Activated T-helper 9 cell treated with anti-CD3 and anti-CD28 coated beads, Interleukin-2, amount 50 U/mL, for 16 hours (primary cell): ENCODE measurements around the gene BPIFA2.
"Not testable (repeated sequence)": the region's sequence is repeated elsewhere in the genome, so short reads cannot be mapped to it uniquely, and the experiment has no call there.

ENCODE experiments used
- DNase-seq: peaks from one replicate; pipeline ENCODE4 v3.0.0-alpha.2; 2020; ENCODE audit warnings: low read depth

BPIFA2 gene, protein sequence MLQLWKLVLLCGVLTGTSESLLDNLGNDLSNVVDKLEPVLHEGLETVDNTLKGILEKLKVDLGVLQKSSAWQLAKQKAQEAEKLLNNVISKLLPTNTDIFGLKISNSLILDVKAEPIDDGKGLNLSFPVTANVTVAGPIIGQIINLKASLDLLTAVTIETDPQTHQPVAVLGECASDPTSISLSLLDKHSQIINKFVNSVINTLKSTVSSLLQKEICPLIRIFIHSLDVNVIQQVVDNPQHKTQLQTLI

DNA sequence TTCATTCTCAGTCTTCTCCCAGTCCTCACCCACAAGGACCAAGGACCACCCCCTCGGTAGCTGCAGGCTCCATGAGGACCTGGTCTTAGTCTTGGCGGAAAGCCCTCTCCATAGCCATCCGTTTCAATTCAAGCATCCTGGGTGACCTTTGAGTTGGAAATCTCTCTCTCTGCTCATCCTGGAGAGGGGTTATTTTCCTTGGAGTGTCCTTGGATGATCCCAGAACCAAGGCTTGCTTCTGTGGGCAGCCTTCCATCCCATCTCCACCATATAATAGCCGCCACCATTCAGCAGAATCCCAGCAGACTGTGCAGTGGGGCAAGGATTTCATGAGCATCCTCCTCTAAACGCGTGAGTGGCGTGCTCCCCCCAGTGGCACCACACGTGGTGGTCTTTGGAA, at the start of gene BPIFA2:
TSS of gene BPIFA2 (plus strand) at position 301 of the 400 bp plus-strand sequence. CDS start 987 bp downstream, outside the sequence.
- DNase-seq: no peak

GRCh38 chr20:33119725-33120720, 47.9 kb upstream of the BPIFA2 start:
- no peak for DNase-seq

- DNase-seq: no peak
Observed at GRCh38 chr20:33120934-33121333, 47.0 kb upstream of the BPIFA2 start.

DNA sequence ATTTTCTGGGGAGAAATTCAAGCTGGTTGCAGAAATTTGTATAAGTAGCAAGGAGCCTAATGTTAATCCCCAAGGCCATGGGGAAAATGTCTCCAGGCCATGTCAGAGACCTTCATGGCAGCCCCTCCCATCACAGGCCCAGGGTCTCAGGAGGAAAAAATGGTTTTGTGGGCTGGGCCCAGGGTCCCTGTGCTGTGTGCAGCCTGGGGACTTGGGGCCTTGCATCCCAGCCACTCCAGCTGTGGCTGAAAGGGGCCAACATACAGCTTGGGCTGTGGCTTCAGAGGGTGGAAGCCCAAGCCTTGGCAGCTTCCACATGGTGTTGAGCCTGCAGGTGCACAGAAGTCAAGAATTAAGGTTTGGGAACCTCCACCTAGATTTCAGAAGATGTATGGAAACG, 45.7 kb upstream of the BPIFA2 start:
- not testable (repeated sequence) for DNase-seq

GRCh38 chr20:33124261-33124660, 43.7 kb upstream of the BPIFA2 start:
- no peak for DNase-seq

DNA sequence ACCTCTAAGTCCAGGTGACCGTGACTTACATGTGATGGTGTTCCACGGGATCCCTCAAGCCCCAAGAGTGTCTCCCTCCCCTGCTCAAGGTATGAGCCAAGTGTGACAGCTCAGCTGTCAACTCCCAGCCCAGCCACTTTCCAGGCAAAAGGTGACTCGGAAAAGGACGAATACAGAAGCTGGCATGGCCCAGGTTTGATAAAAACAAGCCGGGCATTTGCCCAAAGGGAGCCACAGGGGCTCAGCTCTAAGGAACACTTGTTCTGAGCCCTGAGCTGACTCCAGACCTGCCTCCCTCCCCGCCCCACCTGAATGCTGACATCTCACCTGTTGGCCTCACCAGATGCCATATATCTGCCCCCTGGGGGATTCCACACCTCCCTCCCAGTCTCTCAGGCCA, 43.0 kb upstream of the BPIFA2 start:
- DNase-seq: no peak

DNA sequence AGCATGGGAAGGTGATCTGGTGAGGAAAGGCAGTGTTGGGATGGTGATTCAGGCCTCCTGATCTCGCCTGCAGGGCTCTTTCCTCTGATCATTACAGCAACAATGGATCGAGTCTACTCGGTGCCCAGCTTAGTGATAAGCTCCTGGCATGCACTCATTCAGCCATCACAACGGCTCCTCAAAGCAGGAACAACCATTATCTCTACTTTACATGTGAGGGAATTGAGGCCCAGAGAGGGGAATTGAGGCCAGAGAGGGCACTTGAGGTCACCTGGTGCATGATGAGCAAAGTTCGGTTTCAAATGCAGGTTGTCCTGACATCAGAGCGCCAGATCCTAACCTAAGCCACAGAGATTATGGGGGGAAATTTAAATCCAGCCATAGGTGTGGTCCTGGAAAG, 42.0 kb upstream of the BPIFA2 start:
- no peak for DNase-seq

GRCh38 chr20:33127422-33128097, 40.4 kb upstream of the BPIFA2 start:
- no peak for DNase-seq

DNA sequence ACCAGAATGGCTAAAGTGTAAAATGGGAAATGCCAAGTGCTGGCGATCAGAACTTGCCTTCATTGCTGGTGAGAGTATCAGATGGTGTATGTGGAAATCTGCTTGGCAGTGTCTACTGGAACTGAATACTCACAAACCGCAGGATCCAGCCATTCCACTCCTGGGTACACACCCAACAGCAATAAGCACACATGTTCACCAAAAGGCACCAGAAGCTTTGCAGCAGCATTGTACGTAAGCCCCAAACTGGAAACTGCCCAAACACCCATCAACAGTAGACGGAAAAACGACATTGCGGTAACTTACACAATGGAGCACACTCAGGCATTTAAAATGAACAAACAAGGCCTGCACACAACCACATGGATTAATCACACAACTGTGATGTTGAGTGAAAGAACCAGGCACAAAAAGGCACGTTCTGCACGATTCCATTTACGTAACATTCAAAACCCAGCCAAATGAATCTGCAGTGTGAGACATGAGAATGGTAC, 37.3 kb upstream of the BPIFA2 start:
- no peak for DNase-seq

- DNase-seq: no peak
Observed at GRCh38 chr20:33131949-33132473, 35.9 kb upstream of the BPIFA2 start.

DNA sequence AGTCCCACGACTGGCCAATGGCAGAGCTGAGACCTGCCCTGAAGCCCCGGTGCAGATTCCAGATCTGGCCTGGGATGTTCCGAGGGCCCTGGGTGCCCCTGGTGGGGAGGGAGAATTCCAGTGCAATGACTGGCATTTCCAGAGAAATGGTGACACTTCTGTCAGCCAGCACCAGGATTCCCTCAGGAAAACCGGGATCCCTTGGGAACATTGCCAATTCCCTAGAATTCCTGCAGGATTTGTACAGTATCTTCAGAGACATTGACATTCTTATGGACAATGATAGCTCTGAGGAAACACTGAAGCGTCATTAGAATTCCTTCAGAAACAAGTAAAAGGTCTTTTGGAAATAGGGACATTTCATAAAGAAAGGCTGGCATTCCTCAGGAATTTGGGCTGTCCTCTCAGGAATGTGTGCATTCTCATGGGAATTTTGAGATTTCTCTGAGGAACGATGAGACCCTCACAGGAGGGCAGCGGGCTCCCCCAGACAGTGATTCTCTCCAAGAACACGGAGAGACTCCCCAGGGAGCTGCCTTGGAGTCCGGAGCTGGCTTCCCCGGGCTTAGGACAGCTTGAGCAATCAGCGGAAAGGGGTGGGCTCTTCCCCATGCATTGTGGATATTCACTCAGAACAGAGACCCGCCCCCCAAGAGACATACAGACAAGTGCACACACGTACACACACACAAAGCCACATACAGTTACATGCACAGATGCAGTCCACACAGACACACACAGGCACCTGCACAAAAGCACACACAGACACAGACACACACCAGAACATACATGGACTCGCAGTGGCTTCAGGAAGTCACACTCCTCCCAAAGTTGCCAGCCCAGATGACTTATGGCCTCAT, 35.2 kb upstream of the BPIFA2 start:
- no peak for DNase-seq

DNA sequence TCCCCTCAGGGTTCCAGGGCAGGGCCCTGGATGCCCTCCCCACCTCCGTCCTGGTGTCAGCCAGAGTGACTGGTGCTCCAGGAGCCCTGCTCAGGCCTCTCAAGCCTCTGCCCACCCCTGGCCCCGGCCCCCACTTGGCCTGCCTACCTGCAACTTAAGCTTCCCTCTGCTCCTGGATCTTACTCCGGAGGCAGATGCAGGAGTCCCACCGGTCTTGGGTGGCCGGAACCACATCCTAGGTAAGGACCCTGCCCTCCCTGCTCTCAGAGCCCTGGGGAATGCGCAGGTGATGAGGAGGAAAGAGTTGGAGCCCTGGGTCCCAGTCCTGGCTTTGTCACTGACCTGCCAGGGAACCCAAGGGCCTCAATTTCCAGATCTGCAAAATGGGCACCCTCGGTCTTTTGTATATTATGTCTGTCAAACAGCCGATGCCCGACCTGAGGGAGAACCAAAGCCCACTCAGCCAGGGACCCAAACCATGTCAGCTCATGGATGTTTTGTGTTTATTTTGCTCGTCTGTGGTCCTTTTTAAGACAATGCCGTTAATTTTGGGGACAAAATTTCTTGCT, 34.5 kb upstream of the BPIFA2 start:
- no peak for DNase-seq

GRCh38 chr20:33137195-33137594, 30.8 kb upstream of the BPIFA2 start:
- no peak for DNase-seq

GRCh38 chr20:33139467-33139866, 28.5 kb upstream of the BPIFA2 start:
- no peak for DNase-seq

DNA sequence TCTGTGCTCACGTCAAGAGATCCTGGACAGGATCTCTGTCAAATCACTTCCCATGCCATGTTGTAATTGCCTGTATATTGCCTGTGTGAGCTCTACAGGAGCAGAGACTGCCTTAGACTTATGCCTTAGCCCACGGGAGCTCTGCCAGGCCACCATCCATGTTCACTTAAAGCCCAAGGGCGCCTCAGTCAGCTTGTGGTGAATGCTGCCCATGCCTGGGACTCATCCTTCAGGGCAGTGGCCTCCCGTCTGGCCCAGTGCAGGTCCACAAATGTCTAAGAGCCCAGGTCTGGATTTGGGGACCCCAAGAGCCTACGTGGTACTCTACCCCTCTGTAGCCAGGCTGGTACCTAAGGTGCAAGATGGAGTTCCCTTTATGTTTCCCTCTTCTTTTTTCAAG, 22.4 kb upstream of the BPIFA2 start:
- no peak for DNase-seq

DNA sequence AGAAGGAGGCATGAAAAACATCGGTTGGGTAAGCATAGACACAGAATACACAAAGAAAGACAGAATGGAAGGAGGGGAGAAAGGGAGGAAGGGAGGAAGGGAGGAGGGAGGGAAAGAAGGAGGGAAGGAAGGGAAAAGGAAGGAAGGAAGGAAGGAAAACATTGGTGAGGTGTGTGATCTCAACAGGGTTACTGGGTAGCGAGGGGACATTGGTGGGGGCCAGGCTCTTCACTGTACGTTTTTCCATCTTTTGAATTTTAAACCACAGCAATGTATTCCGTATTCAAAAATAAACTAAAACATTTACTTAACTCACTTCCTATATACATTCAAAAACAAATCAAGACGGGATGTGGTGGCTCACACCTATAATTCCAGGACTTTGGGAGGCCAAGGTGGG, 20.7 kb upstream of the BPIFA2 start:
- no peak for DNase-seq

DNA sequence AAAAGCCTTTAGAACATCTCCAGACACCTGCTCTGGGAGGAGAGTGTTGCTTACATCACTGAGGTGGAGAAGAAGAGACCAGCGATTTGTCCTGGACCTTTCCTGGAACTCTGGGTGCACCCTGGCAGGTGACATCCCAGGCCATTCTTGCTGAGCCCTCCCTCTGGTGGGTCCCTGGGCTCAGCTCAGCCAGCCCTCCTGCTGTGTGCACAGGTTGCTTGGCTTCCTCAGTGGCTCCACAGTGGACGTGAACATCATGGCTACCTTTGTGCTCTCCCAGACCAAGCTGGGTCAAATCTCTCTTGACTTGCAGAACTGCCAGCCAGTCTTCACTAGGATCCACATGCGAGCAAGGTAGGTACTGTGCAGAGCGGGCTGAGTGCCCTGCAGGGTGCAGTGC, 19.9 kb upstream of the BPIFA2 start:
- DNase-seq: no peak

DNA sequence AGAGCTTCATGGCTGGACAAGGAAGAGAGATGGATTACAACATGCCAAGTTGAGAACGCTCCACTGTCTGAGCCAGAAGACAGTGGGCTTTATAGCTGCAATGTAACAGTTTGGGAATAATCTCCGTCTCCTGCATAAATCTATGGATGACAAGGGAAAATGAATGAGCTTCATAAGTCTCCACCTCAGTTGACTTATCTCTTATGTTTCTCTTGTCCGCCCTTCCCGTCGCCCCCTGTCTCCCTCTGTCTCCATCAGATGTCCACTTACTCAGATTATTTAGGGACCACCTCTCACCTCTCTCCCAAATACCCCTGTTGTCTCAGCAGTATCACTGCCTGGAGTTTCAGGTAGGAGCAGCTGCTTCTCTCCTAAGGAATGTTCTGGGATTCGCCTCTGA, 13.7 kb upstream of the BPIFA2 start:
- DNase-seq: no peak

- DNase-seq: no peak
Observed at GRCh38 chr20:33158637-33159385, 9.1 kb upstream of the BPIFA2 start.

- no peak for DNase-seq
Observed at GRCh38 chr20:33159713-33160112, 8.2 kb upstream of the BPIFA2 start.
